SK-MEL-5 (cell line): Measurements from ENCODE around the gene EP400. TPM values are rescaled to one million over a fixed set of nuclear protein-coding genes. Genes with fewer than 3 reads are reported as not detected.

ENCODE experiments used
- DNase-seq: peaks from one replicate; pipeline ENCODE4 v3.0.0-alpha.2; 2016; ENCODE audit warnings: low read depth, low spot score
- in situ Hi-C: cut with HindIII; loops from 2 replicates; pipeline ENCODE4 v1.10.0; 2016; ENCODE audit warnings: low sequenced_read_pairs, high pct_unique_total_duplicates, low pct_unique_long_range_greater_than_20kb
- total RNA-seq: library from RNA; depleted of rRNA; stranded (reverse); fragments of >200 nt; shearing (Covaris generic); gene quantifications from 2 replicates; pipeline ENCODE4 v1.2.3, GENCODE V29; 2014

Gene EP400
- total RNA-seq, 1 experiment from 2014 or later = 5.7 TPM

DNA sequence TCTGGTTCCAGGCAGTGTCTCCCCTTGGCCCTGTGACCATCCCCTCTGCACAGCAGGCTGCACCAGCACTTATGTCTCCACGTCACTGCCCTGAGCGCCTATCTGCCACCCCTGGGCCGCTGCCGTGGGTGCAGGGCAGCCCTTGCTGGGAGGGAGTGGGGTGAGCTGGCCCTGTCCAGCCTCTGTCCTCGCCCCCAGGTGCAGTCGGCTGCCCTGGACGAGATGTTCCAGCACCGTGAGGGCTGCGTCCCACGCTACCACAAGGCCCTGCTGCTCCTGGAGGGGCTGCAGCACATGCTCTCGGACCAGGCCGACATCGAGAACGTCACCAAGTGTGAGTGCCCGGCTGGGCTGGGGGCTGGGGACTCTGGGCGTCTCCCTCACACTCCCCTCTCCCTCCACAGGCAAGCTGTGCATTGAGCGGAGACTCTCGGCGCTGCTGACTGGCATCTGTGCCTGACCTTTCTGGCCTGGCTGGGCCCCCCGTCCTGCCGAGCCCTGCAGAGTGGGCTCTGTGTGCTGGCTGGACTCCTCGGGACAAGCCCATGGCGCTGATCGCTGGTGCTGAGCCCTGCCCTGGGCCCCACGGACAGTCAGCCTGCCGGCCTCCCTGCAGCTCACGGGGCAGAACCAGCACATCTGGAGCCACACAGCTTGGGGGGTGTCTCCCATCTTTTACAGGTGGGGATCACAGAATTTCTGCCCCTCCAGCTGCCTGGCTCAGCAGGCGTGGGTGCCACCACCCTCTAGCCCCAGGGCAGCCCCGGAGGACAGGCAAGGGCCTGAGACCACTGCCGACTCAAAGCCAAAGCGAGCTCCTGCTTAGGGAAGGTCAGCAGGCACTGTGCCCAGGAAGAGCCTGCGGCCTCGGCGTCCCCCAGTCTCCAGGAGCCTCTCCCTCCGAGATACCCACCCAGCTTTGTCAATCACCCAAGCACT, 28.6 kb upstream of the EP400 start:
- in situ Hi-C loops = no loop called here
- no peak for DNase-seq

DNA sequence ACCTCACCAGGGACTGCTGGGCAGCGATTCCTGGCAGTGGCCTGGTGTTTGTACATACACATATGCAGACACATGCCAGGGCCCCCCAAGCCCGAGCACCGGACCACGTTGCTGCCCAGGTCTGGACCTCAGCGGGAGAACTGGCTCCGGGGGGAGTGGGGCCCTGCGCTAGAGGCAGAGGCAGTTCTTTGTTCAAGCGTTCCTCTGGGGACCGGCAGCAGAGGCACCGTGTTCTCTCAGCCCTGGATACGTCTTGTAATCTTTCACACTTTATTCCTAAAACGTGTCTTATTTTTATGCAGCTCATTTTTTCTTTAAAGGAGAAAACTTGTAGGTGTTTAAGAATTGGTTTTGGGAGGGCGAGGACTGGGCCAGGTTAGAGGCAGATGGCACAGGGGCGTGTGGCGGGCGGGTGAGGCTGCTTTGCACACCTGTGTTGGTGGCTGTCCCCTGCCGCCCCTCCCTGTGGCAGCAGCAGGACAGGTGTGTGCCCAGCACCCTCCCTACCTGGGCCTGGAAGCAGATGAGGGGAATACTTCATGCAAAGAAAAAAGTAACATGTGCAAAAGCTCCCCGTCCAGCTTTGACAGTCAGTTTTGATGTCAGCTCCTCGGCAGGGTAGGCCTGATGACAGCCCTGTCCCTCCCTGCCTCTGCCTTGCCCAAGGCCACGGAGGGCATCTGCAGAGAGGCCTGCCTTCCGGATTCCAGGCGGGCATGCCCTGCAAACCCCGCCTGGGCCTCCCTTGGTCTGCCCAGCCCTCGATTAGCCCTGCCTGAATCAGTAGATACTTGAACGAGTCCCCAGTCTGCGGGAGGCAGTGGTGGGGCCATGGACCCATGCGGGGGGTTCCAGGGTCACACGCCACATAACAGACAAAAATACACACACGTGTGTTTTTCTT, 27.6 kb upstream of the EP400 start:
- in situ Hi-C loops = no loop called here
- DNase-seq = no peak

DNA sequence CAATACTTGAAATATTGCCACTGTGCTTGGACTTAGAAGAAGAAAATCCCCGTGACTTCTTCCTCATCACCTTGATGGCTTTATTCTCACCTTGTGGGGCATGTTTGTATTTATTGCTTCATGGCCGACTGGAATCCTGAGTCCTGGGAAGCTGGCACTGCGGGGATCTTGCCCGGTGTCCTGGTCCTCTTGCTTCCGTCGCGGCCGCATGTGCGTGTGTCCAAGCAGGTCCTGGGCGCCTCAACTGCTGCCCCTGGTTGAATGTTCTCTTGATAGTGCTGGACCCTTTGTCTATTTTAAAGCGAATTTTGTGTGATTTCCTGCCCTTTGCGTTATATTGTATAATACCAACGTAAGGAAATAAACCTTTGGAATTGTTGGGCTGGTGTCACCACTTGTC, 27.0 kb upstream of the EP400 start:
- in situ Hi-C loops = no loop called here
- DNase-seq = no peak

GRCh38 chr12:131923260-131923659, 26.5 kb upstream of the EP400 start:
- in situ Hi-C loops = no loop called here
- no peak for DNase-seq

GRCh38 chr12:131927110-131928079, 22.3 kb upstream of the EP400 start:
- no peak for DNase-seq
- in situ Hi-C loops = no loop called here

DNA sequence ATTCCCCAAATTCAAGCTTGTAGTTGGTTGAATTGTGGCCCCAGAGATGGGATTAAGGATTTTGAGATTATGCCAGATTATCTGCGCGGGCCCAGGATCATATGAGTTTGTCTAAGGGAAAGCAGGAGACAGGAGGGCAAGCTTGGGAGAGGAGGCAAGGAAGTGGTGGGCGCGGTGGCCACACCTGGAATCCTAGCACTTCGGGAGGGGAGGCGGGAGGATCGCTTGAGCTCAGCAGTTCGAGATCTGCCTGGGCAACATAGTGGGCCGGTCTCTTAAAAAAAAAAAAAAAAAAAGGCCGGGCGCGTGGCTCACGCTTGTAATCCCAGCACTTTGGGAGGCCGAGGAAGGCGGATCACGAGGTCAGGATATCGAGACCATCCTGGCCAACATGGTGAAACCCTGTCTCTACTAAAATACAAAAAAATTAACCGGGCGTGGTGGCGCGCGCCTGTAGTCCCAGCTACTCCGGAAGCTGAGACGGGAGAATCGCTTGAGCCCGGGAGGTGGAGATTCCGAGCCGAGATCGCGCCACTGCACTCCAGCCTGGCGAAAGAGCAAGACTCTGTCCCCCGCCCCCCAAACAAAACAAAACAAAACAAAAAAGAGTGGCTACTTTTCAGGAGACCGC, 21.5 kb upstream of the EP400 start:
- in situ Hi-C loops = no loop called here
- peak; percentile 35 for DNase-seq

DNA sequence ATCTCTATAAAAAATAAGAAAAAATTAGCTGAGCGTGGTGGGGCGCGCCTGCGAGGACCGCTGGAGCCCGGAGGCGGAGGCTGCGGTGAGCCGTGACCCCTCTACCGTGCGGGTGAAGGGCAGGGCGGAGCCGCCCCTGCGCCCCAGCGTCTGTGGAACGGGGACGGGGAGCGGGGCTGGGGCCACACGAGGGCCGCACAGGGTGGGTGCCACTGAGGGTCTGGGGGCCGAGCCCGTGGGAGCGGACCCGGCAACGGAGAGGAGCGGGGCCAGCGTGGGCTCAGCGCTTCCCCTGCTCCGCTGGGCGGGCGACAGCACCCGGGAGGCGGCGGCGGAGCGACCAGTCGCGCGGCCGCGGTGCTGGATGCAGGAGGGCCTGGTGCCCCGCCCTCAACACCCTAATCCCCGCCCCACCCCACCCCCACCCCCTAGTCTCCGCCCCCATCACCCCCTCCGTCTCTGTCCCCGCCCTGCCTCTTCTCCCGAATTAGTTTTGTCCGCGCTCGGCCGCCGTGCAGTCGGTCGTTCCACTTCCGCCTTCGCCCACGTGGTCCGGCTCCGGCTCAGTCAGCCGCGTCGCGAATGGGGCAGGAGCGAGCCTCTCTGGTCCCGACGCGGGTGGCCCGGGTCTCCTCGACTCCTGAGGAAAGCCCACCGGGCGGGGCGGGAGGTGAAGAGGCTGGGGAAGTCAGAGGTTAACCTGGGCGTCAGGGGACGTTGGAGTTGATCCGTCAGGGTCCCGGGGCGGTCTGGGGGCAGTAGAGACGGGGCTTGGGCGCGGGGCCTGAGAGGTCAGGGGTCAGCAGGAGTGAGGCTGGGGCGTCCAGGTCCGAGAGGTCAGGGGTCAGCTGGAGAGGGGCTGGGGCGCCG, 20.8 kb upstream of the EP400 start, which contains the start of gene PUS1:
Gene PUS1 (plus strand): TSS at position 566 of the 870 bp plus-strand sequence. CDS start 447 bp downstream, outside the sequence.
- DNase-seq = peak; percentile 95
- in situ Hi-C loops = no loop called here

DNA sequence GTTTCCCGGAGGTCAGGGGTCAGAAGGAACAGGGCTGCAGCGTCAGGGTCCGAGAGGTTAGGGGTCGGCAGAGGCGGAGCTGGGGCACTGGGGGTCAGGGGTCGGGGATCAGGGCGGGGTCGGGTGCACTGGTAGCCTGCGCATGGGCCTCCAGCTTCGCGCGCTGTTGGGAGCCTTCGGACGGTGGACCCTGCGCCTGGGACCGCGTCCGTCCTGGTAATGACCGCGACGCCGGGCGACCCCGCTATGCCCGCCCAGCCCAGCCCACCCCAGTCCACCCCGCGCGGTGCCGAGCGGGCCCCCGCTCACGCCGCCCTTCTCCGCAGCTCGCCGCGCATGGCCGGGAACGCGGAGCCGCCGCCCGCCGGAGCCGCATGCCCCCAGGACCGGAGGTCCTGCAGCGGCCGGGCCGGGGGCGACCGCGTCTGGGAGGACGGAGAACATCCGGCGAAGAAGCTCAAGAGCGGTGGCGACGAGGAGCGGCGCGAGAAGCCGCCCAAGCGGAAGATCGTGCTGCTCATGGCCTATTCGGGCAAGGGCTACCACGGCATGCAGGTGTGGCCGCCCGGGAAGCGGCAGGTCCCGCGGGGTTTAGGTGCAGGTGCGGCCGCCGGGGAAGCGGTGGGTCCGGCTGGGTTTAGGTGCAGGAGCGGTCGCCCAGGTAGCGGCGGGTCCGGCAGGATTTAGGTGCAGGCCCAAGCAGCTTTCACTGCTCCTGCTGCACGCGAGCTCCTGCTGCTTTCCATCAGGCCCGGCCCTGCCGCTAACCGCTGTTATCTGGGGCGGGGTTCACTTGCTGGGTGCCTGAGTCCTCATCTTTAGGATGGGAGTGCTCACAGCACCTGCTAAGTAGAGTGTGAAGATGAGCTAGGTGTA, 19.9 kb upstream of the EP400 start:
- in situ Hi-C loops = no loop called here
- DNase-seq = no peak

GRCh38 chr12:131930510-131930909, 19.2 kb upstream of the EP400 start:
- no peak for DNase-seq
- in situ Hi-C loops = no loop called here

DNA sequence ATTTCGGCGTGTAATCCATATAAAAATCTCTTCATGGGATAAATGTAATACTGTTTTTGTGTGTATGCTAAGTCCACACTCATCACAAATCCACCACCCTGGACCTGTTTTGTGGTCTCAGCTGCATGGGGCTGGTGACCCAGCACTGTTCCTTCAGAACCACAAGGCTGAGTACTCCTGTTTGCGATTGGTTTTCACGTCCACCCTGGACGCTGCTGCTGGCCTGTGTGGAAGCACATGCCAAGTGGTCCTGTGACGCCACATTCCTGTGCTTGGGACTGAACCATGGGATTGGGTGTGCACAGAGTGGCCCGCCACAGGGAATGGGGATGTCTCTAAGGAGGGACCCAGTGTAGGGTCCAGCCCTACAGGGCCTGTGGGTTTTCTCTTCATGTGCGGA, 16.4 kb upstream of the EP400 start:
- in situ Hi-C loops = no loop called here
- DNase-seq = no peak

DNA sequence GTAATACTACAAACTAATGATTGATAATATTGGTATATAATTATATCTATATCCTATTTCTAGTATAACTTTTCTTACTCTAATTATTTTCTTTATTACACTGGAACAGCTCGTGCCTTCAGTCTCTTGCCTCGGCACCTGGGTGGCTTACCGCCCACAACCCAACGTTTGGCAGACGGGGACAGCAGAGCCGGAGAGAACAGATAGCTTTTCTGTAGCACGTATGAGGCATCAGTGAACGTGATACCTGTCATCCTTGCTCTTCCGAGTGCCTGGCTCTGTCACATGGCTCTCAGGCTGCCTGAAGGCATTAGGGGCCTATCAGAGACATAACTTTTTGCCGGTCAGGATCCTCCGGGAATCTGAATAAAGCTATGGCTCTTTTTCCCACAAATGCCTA, 15.2 kb upstream of the EP400 start:
- in situ Hi-C loops = no loop called here
- no peak for DNase-seq

- in situ Hi-C loops = no loop called here
- DNase-seq = no peak
Measured at GRCh38 chr12:131938082-131938481, 11.7 kb upstream of the EP400 start.

DNA sequence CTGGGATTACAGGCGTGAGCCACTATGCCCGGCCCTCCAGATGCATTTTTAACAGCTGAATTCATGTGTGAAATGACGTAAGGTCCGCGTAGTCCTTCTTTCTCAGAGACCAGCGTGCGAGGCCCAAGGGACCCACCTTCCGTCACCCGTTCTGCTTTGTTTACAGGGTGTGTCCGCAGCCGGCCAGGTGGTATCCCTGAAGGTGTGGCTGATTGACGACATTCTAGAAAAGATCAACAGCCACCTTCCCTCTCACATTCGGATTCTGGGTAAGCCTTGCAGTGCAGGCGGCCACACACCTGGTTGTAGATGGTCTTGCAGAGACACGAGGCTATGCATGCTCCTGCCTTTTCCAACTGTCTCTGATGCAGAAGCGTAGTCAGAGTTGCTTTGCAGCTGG, 10.7 kb upstream of the EP400 start:
- no peak for DNase-seq
- in situ Hi-C loops = no loop called here

DNA sequence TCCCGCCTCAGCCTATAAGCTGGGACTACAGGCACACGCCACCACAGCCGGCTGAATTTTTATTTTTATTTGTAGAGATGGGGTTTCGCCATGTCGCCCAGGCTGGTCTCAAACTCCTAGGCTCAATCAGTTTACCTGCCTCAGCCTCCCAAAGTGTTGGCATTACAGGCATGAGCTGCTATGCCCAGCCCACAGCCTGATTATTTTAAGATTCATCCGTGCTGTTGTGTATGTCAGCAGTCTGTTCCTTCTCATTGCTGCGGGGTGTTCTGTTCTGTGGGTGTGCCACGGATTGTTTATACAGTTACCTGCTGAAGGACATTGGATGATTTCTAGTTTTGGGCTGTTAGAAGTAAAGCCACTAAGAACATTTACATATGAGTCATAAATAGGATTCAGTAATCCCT, 9.6 kb upstream of the EP400 start:
- DNase-seq = no peak
- in situ Hi-C loops = no loop called here
